Lower leg skin (tissue), 4 donors: Measurements from ENCODE around the gene LTK. TPM values are rescaled to one million over a fixed set of nuclear protein-coding genes. Genes with fewer than 3 reads are reported as not detected.

ENCODE experiments used
- DNase-seq, 2 donors: peaks; one replicate each; pipeline ENCODE4 v3.0.0-alpha.2; 2019; ENCODE audit warnings: low spot score in 2 of 2
- H3K4me3 ChIP-seq: fragments of 200-600 bp; sonication (generic); 2 replicates; pipeline ENCODE4 v1.5.1; 2017; ENCODE audit warnings: mild to moderate bottlenecking, low read depth; ENCODE audit not compliant: poor library complexity, severe bottlenecking
- CTCF ChIP-seq, 3 donors: fragments of 450-650 bp; IDR thresholded peaks; one replicate each; pipeline ENCODE4 v1.5.1; 2016; ENCODE audit warnings: antibody characterized with exemption in 3 of 3, mild to moderate bottlenecking in 3 of 3, moderate library complexity in 2 of 3
- POLR2A ChIP-seq, 2 donors: fragments of 450-650 bp; IDR thresholded peaks; one replicate each; pipeline ENCODE4 v1.6.1; 2016 to 2017; ENCODE audit warnings: antibody characterized with exemption in 2 of 2, mild to moderate bottlenecking in 1 of 2, moderate library complexity in 1 of 2
- WGBS, 2 donors: methylation state at CpG; one replicate each; pipeline ENCODE4 v1.1.5; 2018; 5-methylcytosine and 5-hydroxymethylcytosine counted together
- intact Hi-C: fragments of 100-400 bp; cut with DNase I; formaldehyde crosslinking; loops from one replicate; pipeline ENCODE4 v1.15.0; 2023; ENCODE audit warnings: low total_unique reads
- total RNA-seq, 4 donors: library from RNA; depleted of rRNA; stranded (reverse); fragments of >200 nt; gene quantifications; one replicate each; pipeline ENCODE4 v1.1.0, GENCODE V29; 2016

Gene LTK
- total RNA-seq, 4 donors from 2014 or later, result 0.46 to 0.54 (median 0.52) TPM; not detected in 1

GRCh38 chr15:41511899-41512369 lies 1.7 kb downstream of the LTK start:
- DNase-seq, result no peak
- WGBS, 2 donors, result 0 to 2% methylated on average over 19 to 21 of the region's 49 CpGs
- intact Hi-C loops, result no loop called here
- no peak overlapping the region for H3K4me3 ChIP-seq
- no peak for TF ChIP-seq CTCF (IDR thresholded peaks at IDR 0.05)
- TF ChIP-seq POLR2A (IDR thresholded peaks at IDR 0.05), result no peak

- no peak overlapping the region for H3K4me3 ChIP-seq
- no peak for DNase-seq
- 9 to 17% methylated on average over 23 to 38 of the region's 56 CpGs for WGBS, 2 donors
- intact Hi-C loops, result no loop called here
- TF ChIP-seq POLR2A (IDR thresholded peaks at IDR 0.05), result no peak
- TF ChIP-seq CTCF (IDR thresholded peaks at IDR 0.05), result no peak
Observed at GRCh38 chr15:41511331-41511898, 2.2 kb downstream of the LTK start.

GRCh38 chr15:41510728-41511127 lies 2.9 kb downstream of the LTK start:
- no peak for DNase-seq
- TF ChIP-seq POLR2A (IDR thresholded peaks at IDR 0.05), result no peak
- TF ChIP-seq CTCF (IDR thresholded peaks at IDR 0.05), result no peak
- intact Hi-C loops, result no loop called here
- 64 to 76% methylated on average over 7 of the region's 7 CpGs for WGBS, 2 donors
- no peak overlapping the region for H3K4me3 ChIP-seq

- no peak for DNase-seq
- intact Hi-C loops, result no loop called here
- TF ChIP-seq CTCF (IDR thresholded peaks at IDR 0.05) (no peak), POLR2A (IDR thresholded peaks at IDR 0.05) (no peak)
- WGBS, 2 donors, result 53 to 68% methylated on average over 7 of the region's 7 CpGs
- H3K4me3 ChIP-seq, result no peak overlapping the region
Observed at GRCh38 chr15:41507820-41508290, 5.8 kb downstream of the LTK start.

- no peak for DNase-seq
- TF ChIP-seq CTCF (IDR thresholded peaks at IDR 0.05) (no peak), POLR2A (IDR thresholded peaks at IDR 0.05) (no peak)
- intact Hi-C loops, result no loop called here
- H3K4me3 ChIP-seq, result no peak overlapping the region
- WGBS, 2 donors, result 78% methylated on average over 10 of the region's 10 CpGs
Observed at GRCh38 chr15:41506796-41507341, 6.8 kb downstream of the LTK start.
